NCI-H1417 (cell line): Measurements from ENCODE around the gene LRBA.
"Not testable (repeated sequence)": the region's sequence is repeated elsewhere in the genome, so short reads cannot be mapped to it uniquely, and the experiment has no call there.

Source experiments
- DNase-seq, 3 experiments: peaks; one replicate each; lab custom pipeline; 2025; lab: John Stamatoyannopoulos, UW

The LRBA gene

DNA sequence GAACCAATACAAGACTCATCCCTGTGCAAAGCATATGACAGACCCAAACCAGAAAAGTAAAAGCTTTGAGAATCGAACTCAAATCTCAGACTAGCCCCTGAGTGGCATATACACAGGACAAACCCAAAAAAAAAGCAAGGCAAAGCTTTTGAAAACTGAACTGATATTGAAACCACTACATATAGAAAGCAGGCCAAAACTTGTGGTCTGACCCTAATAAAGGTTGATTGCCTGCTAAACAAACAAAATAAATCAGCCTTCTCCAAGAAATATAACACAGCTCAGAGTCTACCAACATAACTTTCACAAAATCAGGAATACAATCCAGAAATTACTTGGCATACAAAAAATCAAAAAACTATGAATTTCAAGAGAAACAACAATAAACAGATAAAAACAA lies 40.3 kb downstream of the LRBA start:
- no peak for DNase-seq

DNA sequence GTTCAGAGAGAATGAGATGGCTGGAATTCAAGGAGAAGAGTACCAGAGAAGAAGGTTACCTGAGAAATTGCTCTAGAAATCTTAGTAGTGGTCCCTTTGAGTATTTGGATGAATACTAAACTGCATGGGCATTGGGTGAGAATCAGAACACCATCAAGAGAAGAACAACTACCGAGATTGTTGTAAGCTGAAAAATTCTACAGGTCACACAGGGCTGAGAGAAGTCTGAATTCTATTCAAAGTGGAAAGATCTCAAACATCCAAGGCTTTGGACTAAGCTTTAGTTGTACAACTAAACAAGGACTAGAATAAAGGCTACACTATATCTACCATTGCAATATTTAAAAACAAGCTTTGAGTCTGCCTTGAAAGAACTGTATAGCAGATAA lies 40.8 kb downstream of the LRBA start:
- DNase-seq, result no peak

DNA sequence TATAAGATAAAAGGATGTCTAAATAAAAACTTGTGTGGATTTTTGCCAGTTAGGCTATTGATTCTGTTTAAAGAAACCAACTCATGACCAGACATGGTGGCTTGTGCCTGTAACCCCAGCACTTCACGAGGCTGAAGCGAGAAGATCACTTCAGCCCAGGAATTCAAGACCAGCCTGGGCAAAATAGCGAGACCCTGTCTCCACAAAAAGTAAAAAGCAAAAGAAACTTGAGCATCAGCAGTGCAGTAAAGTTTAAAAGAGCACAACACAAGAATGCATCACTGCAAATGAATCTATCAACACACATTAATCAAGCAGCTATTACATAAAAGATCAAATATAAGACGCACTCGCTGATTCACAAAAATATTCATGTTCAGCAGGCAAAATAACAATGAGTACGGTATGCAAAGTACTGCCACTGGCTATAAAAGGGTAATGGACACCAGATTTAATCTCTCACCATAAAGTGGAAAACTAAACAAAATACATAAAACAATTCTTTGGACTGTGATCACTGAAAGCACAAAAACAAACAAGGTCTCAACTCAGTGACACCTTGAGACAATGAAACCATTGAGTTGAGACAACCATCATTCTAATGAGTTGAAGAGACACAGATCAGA lies 41.3 kb downstream of the LRBA start:
- DNase-seq, result no peak

DNA sequence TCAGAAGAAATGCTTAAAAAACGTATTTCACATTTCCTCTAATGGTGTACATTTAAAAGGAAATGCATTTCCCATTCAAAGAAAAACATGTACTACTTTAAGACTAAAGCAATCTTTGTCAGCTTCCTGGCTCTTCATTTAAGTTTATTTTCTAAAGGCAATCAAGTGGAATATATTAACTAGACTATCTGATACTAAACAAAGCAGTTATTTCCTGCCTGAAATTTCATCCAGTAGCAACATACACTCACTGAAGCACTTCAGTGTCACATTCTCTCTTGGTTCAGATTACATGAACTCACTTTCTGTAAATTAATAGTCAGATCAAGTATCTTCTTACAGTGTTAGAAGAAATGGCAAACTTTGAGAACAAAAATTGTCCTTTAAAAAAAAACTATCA lies 42.5 kb downstream of the LRBA start:
- peak in 1 of 3 experiments; percentile 5 for DNase-seq

DNA sequence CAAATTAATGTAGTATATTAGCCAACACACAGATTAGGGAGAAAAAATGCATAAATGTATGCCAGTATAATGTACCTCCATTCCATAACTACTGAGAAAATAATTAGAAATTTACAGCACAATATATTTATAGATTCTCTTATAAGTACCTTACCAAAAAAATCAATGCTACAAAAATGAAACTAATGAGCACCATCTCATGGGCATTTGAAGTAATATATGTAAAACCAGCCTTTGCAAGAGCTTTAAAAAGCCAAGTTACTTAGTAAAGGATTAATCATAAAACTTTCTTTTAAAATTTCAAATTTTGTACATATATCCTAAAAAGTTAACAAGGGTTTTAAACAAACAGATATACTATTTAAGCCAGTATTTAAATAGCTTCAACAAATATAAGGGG lies 43.2 kb downstream of the LRBA start:
- DNase-seq, result no peak

DNA sequence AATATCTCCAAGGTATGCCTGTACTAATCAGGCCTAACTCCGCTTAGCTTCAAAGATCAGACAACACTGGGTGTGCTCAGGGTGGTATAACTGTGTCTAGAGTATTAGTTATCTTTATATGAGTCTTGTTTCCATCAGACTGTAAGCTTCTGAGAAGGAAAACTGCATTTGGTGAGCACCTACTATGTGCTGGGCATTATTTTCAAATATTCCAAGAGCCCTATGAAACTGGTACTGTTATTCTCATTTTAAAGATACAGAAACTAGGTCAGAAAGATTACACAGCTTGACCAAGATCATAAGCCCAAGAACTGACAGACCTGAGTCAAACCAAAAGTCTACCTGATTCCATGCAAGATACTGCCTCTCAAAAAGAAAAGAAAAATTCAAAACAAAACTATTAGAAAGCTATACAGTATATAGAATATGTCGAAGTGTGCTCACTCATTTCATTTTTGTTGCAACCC lies 44.4 kb downstream of the LRBA start:
- DNase-seq, result no peak

DNA sequence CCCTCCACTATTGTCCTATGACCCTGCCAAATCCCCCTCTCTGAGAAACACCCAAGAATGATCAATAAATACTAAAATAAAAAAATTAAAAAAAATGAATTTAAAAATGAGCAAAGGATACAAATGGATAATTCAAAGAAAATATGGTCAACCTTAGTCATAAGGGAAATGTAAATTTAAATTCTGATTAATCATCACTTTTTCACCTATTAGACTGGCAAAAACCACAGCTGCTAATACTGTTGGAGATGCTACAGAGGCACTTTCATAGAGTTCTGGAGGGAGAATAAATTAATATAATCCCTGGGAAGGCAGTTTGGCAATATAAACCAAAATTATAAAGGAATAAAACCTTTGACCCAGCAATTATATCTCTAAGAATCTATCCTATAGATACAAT lies 50.3 kb downstream of the LRBA start:
- no peak for DNase-seq

DNA sequence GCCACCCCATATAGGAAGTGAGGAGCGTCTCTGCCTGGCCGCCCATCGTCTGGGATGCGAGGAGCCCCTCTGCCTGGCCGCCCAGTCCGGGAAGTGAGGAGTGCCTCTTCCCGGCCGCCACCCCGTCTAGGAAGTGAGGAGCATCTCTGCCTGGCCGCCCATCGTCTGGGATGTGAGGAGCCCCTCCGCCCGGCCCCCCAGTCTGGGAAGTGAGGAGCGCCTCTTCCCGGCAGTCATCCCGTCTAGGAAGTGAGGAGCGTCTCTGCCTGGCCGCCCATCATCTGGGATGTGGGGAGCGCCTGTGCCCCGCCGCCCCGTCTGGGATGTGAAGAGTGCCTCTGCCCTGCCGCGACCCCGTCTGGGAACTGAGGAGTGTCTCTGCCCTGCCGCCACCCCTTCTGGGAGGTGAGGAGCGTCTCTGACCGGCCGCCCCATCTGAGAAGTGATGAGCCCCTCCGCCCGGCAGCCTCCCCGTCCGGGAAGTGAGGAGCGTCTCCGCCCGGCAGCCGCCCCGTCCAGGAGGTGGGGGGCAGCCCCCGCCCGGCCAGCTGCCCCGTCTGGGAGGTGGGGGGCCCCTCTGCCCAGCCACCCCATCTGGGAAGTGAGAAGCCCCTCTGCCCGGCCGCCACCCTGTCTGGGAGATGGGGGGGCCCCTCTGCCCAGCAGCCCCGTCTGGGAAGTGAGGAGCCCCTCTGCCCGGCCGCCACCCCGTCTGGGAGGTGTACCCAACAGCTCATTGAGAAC lies 51.3 kb downstream of the LRBA start:
- not testable (repeated sequence) for DNase-seq

DNA sequence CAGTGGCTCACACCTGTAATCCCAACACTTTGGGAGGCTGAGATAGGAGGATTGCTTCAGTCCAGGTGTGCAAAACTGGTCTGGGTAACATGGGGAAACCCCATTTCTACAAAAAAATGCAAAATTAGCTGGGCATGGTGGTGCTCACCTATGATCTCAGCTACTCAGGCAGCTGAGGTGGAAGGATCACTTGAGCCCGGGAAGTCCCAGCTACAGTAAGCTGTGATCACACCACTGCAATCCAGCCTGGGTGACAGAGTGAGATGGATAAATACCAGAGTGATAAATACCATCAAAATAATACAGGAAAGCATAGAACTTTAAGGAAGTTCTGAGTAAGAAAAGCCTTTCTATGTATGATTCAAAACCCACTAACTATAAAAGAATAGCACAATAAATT lies 52.8 kb downstream of the LRBA start:
- no peak for DNase-seq

DNA sequence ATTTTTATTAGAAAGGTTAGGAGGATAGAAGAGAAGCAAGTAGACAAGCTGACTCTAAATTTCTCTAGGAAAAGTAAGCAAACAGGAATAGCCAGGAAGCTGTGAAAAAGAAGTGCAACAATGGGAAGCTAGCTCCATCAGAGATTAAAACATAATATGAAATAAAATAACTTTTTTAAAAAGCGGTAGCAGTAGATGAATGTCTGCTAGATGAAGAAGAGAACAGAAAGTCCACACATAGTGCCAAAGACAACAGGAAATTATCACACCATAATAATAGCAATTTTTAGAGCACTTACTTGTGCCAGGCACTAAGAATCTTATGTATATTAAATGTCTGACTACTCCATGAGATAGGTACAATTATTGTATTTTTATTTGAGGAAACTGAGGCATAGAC lies 53.5 kb downstream of the LRBA start:
- no peak for DNase-seq

DNA sequence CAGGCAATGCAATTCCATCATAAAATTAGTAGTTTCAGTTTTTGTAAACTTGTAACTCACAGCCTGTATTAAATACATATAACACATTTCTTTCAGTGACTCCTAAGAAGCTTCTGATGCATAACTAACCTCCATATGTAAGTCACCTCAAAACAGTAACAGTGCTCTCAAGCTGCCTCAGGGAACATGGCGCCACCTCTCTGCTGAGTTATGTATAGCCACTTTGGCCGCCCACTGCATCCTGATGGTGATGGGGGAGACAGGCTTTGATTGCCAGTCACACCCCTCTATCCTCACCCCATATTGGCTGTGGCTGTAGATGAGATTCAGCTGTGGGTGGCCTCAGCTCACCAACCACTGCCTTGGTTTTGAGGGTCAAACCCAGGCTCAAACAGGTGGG lies 54.3 kb downstream of the LRBA start:
- no peak for DNase-seq

DNA sequence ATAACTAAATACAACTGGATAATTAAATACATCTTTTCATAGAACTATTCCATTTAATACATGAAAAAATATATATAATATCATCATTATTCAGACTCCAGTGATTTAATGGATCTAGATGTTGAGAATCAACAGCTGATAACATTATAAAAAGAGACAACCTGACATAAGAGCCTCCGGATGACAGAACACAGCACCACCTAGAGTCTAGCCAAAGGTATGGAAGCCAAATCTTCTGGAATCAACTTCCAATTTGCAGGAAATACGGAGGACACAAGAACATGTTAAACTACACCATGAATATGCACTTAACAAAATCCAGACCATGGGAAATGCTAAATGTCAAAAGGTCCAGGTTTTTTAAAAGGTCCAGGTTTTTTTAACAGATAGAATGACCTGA lies 55.0 kb downstream of the LRBA start:
- no peak for DNase-seq

DNA sequence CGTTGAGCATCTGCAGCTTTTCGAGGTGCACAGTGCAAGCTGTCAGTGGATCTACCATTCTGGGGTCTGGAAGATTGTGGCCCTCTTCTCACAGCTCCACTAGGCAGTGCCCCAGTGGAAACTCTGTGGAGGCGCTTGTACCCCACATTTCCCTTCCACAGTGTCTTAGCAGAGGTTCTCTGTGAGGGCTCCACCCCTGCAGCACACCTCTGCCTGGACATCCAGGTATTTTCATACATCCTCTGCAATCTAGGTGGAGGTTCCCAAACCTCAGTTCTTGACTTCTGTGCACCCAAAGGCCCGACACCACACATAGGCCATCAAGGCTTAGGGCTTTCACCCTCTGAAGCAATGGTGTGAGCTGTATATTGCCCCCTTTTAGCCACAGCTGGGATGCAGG lies 57.1 kb downstream of the LRBA start:
- DNase-seq, result peak in 1 of 3 experiments; percentile 3

DNA sequence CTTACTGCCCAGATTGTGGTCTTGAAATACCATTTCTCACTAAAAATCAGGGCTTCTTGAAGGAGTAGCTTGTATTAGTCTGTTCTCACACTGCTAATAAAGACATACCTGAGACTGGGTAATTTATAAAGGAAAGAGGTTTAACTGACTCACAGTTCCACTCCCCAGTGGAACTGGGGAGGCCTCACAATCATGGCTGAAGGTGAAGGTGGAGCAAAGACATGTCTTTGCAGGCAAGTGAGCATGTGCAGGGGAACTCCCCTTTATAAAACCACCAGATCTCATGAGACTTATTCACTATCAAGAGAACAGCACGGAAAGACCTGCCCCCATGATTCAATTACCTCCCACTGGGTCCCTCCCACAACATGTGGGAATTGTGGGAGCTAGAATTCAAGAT lies 58.0 kb downstream of the LRBA start:
- DNase-seq, result not testable (repeated sequence)

DNA sequence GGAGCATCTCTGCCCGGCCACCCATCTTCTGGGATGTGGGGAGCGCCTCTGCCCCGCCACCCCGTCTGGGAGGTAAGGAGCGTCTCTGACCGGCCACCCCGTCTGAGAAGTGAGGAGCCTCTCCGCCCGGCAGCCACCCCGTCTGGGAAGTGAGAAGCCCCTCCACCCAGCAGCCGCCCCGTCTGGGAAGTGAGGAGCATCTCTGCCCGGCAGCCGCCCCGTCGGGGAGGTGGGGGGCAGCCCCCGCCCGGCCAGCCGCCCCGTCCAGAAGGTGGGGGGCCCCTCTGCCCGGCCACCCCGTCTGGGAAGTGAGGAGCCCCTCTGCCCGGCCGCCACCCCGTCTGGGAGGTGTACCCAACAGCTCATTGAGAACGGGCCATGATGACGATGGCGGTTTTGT lies 61.2 kb downstream of the LRBA start:
- not testable (repeated sequence) for DNase-seq

DNA sequence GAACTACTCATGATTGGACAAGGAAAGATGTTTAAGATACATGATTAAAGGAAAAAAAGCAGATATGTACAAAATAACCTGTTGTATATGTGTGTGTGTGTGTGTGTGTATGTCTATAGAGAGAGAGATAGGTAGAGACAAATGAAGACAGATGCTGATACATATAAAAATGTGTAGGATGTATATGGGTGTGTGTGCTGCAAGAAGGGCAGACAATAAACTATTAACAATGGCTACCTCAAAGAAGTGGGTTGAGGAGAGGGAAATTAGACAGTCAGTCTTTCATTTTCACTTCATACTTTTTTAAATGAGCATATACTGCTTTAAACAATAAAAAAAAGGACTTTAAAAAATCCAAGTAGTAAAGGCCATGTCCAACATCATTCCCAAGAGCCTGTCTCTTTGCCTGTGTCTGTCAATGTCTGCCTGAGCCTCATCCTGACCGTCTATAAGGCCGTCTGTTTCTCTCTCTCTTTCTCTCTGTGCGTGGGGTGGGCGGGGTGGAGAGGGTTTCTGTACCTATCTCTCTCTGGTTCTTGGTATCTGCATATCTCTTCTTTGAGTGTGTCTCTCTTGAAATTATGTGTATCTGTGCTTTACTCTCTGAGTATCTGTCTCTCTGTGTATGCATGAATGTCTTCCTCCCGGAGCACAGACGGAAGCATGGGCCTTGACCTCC lies 62.8 kb downstream of the LRBA start:
- DNase-seq, result no peak

DNA sequence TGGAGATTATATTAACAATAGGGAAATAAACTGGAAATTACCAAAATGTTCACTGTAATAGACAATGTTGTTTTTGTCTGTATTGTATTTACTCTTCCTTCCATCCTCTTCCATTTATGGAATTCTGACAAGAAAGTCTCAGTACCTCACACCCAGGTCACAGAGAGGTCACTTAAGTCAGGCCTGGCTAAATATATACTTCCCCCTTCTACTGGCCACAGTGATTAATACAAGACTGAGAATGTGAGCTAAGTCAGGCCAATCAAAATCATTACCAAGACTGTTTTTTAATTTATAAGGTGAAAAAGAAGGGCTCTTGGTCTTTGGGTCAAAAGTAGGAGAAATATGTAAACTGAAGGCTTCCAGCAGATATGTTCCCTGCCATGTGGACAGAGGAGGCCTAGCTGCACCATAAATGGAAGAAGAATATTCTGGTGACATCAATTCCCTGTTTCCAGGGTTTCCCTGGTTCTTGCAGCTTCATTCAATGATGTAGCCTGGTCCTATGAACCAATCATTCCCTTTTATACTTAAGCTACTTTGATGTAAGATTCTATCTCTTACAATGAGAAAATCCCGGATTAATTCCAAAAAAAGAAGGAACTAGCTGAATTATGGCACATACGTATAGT lies 64.3 kb downstream of the LRBA start:
- no peak for DNase-seq

DNA sequence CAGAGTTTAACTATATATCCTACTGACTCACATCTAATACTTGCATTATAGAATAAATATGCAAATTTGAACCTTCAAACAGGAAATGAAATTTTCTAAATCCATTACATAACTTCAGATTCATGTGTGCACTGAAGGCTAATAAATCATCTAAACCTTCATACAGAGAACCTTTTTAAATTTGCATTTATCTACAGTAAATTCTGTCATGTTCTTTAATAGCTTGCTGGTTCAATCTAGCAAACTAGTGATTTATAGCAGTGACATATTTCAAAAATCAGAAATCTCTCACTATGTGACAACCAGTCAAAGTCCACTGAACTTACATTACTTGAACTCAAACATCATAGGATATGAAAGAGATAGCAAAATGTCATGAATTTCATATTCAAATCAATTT lies 65.1 kb downstream of the LRBA start:
- no peak for DNase-seq

DNA sequence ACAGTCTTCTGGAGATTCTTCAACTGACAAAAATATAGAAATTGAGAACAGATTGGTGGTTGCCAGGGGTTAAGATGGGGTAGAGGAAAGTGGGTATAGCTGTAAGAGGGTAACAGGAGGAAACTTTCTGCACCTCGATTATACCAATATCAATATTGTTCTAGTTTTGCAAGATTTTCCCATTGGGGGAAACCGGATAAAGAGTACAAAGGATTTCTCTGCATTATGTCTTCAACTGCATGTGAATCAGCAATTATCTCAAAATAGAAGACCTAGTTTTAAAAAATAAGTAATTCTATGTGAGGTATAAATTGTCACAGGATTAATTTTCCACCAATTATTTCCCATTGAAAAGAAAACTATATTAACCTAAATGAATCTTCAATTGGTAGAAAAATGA lies 65.7 kb downstream of the LRBA start:
- no peak for DNase-seq

DNA sequence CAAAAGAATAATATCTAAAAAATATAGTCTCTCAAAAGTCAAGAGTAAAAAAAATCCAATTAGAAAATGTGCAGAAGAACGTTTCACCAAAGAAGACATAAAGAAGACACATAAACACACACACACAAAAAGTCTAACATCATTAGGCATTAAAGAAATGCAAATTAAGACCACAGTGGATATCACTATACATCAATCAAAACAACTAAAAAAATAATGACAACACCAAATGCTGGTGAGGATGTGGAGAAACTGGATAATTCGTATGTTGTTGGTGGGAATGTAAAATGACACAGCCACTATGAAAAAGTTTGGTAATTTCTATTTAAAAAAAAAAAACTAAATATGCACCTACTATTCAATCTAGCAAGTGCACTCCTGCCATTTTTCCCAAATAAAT lies 66.4 kb downstream of the LRBA start:
- DNase-seq, result no peak

DNA sequence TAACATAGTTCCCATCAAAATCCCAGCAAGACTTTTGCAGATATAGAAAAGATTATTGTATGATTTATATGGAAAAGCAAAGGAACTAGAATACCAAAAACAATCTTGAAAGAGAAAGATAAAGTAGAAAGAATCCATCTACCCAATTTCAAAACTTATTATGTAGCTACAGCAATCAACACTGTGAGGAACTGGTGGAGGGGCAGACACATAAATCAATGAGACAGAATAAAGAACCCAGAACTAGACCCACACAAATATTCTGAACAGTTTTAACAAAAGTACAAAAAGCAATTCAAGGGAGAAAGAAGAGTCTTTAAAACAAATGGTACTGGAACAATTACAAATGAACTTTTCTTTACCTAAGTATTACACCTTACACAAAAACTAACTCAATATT lies 67.0 kb downstream of the LRBA start:
- DNase-seq, result no peak

DNA sequence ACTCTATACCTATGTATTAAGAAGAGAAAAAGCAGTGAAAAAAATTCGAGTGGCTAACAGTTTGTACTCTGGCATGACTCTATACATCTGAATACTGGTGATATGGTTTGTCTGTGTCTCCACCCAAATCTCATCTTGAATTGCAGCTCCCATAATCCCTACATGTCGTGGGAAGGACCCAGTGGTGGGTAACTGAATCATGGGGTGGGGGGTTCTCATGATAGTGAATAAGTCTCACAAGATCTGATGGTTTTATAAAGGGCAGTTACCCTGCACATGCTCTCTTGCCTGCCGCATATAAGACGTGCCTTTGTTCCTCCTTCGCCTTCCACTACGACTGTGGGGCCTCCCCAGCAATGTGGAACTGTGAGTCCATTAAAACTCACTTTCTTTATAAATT lies 70.4 kb downstream of the LRBA start:
- DNase-seq, result no peak

DNA sequence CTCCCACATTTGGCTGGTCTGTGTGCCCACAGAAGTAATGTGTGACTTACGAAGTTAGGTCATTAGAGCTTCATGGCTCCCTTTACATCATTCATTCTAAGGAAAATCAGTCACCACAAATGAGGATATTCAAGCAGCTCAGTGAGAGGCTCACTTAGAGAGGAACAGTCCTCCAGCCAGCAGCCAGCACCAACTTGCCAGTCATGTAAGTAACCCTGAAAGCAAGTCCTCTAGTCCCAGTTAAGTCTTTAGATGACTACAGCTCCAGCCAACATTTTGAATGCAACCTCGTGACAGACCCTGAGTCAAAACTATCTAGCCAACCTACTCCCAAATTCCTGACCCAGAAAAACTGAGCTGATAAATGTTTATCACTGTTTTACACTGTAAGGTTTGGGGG lies 71.3 kb downstream of the LRBA start:
- no peak for DNase-seq
